Measurements from ENCODE around the gene CD248.
"Not testable (repeated sequence)": the region's sequence is repeated elsewhere in the genome, so short reads cannot be mapped to it uniquely, and the experiment has no call there.

CD248 gene

DNA sequence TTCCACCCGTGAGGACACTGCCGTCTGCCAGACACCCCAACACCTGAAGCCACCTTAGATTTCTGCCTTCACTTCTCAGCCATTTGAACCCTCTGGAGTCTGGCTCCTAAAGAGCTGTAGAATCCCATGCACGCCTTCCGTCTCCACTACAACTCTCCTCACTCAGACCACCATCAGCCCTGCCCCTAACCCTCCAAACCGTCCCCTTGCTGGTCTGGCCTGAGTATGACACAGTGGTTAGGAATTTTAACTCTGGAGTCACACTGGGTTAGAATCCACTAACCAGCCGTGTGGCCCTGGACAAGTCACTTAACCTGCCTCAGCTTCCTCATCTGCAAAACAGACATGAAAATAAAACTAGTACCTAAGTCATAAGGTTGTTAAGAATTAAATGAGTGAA is 35.8 kb downstream of the CD248 start:
- Histone ChIP-seq H3K27ac (ENCODE audit: low read depth, low read length) (no peak overlapping the region), H3K9me3 (ENCODE audit: low read length) (no peaks in the 10 kb centered on the region), H3K4me1 (ENCODE audit: insufficient read depth, low read length) (peaks cover 12% of the 10 kb centered on the region), H3K36me3 (ENCODE audit: insufficient read depth, low read length) (peaks cover 11% of the 10 kb centered on the region), H3K27me3 (ENCODE audit: control insufficient read depth in 1 of 2, insufficient read depth in 2 of 2, low read length in 2 of 2) (no peaks in the 10 kb centered on the region), H3K4me3 (ENCODE audit: low read depth in 1 of 2, low read length in 2 of 2) (no peak overlapping the region), H3K9ac (ENCODE audit: low read length) (no peak overlapping the region)

GRCh38 chr11:66280428-66280827 is 36.4 kb downstream of the CD248 start:
- no peak overlapping the region for H3K4me3 ChIP-seq (ENCODE audit: low read depth in 1 of 2, low read length in 2 of 2)
- no peak overlapping the region for H3K27ac ChIP-seq (ENCODE audit: low read depth, low read length)
- no peaks in the 10 kb centered on the region for H3K27me3 ChIP-seq (ENCODE audit: control insufficient read depth in 1 of 2, insufficient read depth in 2 of 2, low read length in 2 of 2)
- no peaks in the 10 kb centered on the region for H3K9me3 ChIP-seq (ENCODE audit: low read length)
- H3K4me1 ChIP-seq (ENCODE audit: insufficient read depth, low read length): peaks cover 12% of the 10 kb centered on the region
- peaks cover 13% of the 10 kb centered on the region for H3K36me3 ChIP-seq (ENCODE audit: insufficient read depth, low read length)
- no peak overlapping the region for H3K9ac ChIP-seq (ENCODE audit: low read length)

GRCh38 chr11:66279092-66279734 is 37.6 kb downstream of the CD248 start:
- Histone ChIP-seq H3K27ac (ENCODE audit: low read depth, low read length) (no peak overlapping the region), H3K9me3 (ENCODE audit: low read length) (no peaks in the 10 kb centered on the region), H3K9ac (ENCODE audit: low read length) (no peak overlapping the region), H3K4me1 (ENCODE audit: insufficient read depth, low read length) (peaks cover 12% of the 10 kb centered on the region), H3K27me3 (ENCODE audit: control insufficient read depth in 1 of 2, insufficient read depth in 2 of 2, low read length in 2 of 2) (no peaks in the 10 kb centered on the region), H3K4me3 (ENCODE audit: low read depth in 1 of 2, low read length in 2 of 2) (no peak overlapping the region), H3K36me3 (ENCODE audit: insufficient read depth, low read length) (peaks cover 20% of the 10 kb centered on the region)

- H3K4me3 ChIP-seq (ENCODE audit: low read depth in 1 of 2, low read length in 2 of 2): no peak overlapping the region
Measured at GRCh38 chr11:66278363-66279091, 38.3 kb downstream of the CD248 start.

DNA sequence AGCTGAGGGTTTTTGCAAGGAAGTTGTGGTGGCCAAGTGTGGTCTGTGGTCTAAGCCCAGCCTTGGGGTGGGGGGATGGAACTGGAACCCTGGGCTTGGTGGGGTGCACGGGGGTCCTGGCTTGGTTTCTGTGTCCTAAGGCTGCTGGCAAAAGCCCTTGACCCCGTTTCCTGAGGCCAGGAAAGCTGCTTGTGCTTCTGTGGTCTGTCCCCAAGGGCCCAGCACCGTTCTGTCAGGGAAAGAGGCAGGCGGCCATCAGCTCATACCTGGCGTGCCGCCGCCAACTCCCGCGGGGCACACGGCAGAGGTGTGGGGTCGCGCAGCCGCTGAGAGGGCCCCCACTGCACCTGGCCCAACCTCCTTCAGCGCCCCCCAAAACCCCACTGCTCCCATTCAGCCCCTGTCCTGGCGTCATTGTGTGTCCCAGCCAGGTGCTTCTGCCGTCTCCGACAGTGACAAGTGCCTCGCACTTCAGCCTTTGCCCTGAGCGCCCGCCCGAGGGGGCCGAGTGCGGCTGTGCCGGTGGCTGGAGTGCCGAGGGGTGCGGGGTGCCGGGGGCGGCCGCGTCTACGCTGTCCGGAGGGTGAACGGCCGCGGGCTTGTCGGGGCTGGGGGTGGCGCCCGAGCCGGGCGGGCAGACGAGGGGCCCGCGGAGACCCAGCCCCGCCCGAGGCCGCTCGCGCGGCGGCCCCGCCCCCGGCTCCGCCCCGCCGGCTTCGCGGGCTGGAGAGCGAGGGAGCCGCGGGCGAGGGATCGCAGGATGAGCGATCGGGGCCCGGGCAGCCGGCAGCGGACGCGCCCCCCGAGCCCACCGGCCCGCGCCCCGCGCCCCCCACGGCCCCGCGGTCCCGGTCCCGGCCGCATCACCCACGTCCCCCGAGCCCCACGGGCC is 39.1 kb downstream of the CD248 start, which contains the start of gene CNIH2:
Gene CNIH2, plus strand, starts transcription at position 705 of the 892 bp plus-strand sequence. CDS start 282 bp downstream, outside the sequence.
- no peak within 1 kb of the TSS for H3K4me3 ChIP-seq (ENCODE audit: low read depth in 1 of 2, low read length in 2 of 2)
- H3K4me1 ChIP-seq (ENCODE audit: insufficient read depth, low read length): peaks cover 8% of the 10 kb centered on the region
- H3K36me3 ChIP-seq (ENCODE audit: insufficient read depth, low read length): peaks cover 34% of the 10 kb centered on the region
- no peaks in the 10 kb centered on the region for H3K27me3 ChIP-seq (ENCODE audit: control insufficient read depth in 1 of 2, insufficient read depth in 2 of 2, low read length in 2 of 2)
- H3K9ac ChIP-seq (ENCODE audit: low read length): no peak within 1 kb of the TSS
- no peaks in the 10 kb centered on the region for H3K9me3 ChIP-seq (ENCODE audit: low read length)
- H3K27ac ChIP-seq (ENCODE audit: low read depth, low read length): peak within 1 kb of the TSS; percentile 32

More at GRCh38 chr11:66278363-66279091, 38.3 kb downstream of the CD248 start:
- Histone ChIP-seq H3K36me3 (ENCODE audit: insufficient read depth, low read length) (peaks cover 26% of the 10 kb centered on the region), H3K4me1 (ENCODE audit: insufficient read depth, low read length) (peaks cover 12% of the 10 kb centered on the region), H3K27ac (ENCODE audit: low read depth, low read length) (no peak overlapping the region), H3K9me3 (ENCODE audit: low read length) (no peaks in the 10 kb centered on the region), H3K9ac (ENCODE audit: low read length) (no peak overlapping the region), H3K27me3 (ENCODE audit: control insufficient read depth in 1 of 2, insufficient read depth in 2 of 2, low read length in 2 of 2) (no peaks in the 10 kb centered on the region)

- not testable (repeated sequence) for H3K4me3 ChIP-seq (ENCODE audit: low read depth in 1 of 2, low read length in 2 of 2); H3K4me1 ChIP-seq (ENCODE audit: insufficient read depth, low read length)
Measured at GRCh38 chr11:66277064-66277463, 39.8 kb downstream of the CD248 start.

DNA sequence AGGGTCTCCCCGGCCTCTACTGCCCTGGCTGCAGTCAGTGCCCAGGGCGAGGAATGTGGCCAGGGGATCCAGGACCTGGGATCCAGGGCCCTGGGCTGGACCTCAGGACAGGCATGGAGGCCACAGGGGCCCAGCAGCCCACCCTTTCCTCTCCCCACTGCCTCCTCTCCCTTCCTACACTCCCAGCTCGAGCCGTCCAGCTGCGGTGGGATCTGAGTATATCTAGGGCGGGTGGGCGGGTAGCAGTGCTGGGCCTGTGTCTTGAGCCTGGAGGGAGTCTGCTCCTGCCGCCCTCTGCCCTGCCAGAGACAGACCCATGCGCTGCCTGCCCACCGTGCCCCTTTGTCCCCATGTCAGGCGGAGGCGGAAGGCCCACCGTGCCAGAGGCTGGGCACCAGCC is 40.2 kb downstream of the CD248 start:
- H3K27ac ChIP-seq (ENCODE audit: low read depth, low read length); H3K9ac ChIP-seq (ENCODE audit: low read length); H3K4me1 ChIP-seq (ENCODE audit: insufficient read depth, low read length); H3K27me3 ChIP-seq (ENCODE audit: control insufficient read depth in 1 of 2, insufficient read depth in 2 of 2, low read length in 2 of 2); H3K9me3 ChIP-seq (ENCODE audit: low read length); H3K4me3 ChIP-seq (ENCODE audit: low read depth in 1 of 2, low read length in 2 of 2): not testable (repeated sequence)
- H3K36me3 ChIP-seq (ENCODE audit: insufficient read depth, low read length): peaks cover 45% of the 10 kb centered on the region

More at GRCh38 chr11:66277064-66277463, 39.8 kb downstream of the CD248 start:
- H3K9me3 ChIP-seq (ENCODE audit: low read length); H3K27ac ChIP-seq (ENCODE audit: low read depth, low read length); H3K27me3 ChIP-seq (ENCODE audit: control insufficient read depth in 1 of 2, insufficient read depth in 2 of 2, low read length in 2 of 2); H3K9ac ChIP-seq (ENCODE audit: low read length): not testable (repeated sequence)
- H3K36me3 ChIP-seq (ENCODE audit: insufficient read depth, low read length): peaks cover 40% of the 10 kb centered on the region

- H3K4me1 ChIP-seq (ENCODE audit: insufficient read depth, low read length): no peaks in the 10 kb centered on the region
- H3K36me3 ChIP-seq (ENCODE audit: insufficient read depth, low read length): peaks cover 46% of the 10 kb centered on the region
- H3K9me3 ChIP-seq (ENCODE audit: low read length): no peaks in the 10 kb centered on the region
- no peak overlapping the region for H3K4me3 ChIP-seq (ENCODE audit: low read depth in 1 of 2, low read length in 2 of 2)
- H3K27ac ChIP-seq (ENCODE audit: low read depth, low read length): no peak overlapping the region
- no peaks in the 10 kb centered on the region for H3K27me3 ChIP-seq (ENCODE audit: control insufficient read depth in 1 of 2, insufficient read depth in 2 of 2, low read length in 2 of 2)
- no peak overlapping the region for H3K9ac ChIP-seq (ENCODE audit: low read length)
Measured at GRCh38 chr11:66275984-66276612, 40.7 kb downstream of the CD248 start.

DNA sequence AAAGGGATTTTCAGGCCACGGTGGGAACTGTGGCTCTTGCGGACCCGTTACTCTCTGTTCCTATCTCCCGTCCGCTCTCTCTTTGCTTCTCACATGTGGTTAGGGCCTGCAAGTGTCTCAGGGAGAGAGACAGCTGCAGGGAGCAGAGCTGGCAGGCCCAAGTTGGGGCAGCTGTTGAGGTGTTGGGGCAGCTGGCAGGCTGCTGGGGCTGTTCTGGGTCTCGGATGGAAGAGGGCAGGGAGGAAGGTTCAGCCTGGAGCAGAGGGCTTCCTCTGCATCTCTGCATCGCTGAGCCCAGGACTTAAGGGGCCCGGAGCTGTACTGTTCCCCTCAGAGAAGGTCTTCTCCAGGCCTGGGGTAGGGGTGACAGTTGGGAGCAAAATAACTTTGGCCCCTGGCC is 41.4 kb downstream of the CD248 start:
- Histone ChIP-seq H3K4me1 (ENCODE audit: insufficient read depth, low read length) (peaks cover 5% of the 10 kb centered on the region), H3K36me3 (ENCODE audit: insufficient read depth, low read length) (peaks cover 46% of the 10 kb centered on the region), H3K27ac (ENCODE audit: low read depth, low read length) (no peak overlapping the region)

DNA sequence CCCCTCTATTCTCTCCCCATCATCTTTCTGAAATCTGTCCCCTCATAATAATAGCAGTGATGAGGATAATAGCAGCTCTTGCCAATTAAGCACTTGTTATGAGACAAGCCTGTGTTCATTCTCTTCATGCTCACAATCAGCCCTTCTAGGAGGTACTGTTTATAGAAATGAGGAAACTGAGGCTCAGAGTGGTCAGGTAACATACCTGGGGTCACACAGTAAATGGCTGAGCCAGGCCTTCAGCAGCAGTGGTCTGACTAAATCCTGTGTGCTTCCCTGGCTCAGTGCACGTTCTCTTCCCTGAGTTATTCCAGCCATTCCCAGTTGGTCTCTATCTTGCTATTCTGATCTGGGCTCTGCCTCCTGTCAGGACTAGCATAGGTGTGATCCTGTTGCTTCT is 42.6 kb downstream of the CD248 start:
- Histone ChIP-seq H3K27me3 (ENCODE audit: control insufficient read depth in 1 of 2, insufficient read depth in 2 of 2, low read length in 2 of 2) (no peaks in the 10 kb centered on the region), H3K4me1 (ENCODE audit: insufficient read depth, low read length) (peaks cover 17% of the 10 kb centered on the region), H3K9ac (ENCODE audit: low read length) (no peak overlapping the region), H3K4me3 (ENCODE audit: low read depth in 1 of 2, low read length in 2 of 2) (no peak overlapping the region), H3K9me3 (ENCODE audit: low read length) (no peaks in the 10 kb centered on the region), H3K27ac (ENCODE audit: low read depth, low read length) (no peak overlapping the region), H3K36me3 (ENCODE audit: insufficient read depth, low read length) (peaks cover 46% of the 10 kb centered on the region)

More for the DNA sequence above, 41.4 kb downstream of the CD248 start:
- no peak overlapping the region for H3K9ac ChIP-seq (ENCODE audit: low read length)
- no peaks in the 10 kb centered on the region for H3K27me3 ChIP-seq (ENCODE audit: control insufficient read depth in 1 of 2, insufficient read depth in 2 of 2, low read length in 2 of 2)
- no peak overlapping the region for H3K4me3 ChIP-seq (ENCODE audit: low read depth in 1 of 2, low read length in 2 of 2)
- no peaks in the 10 kb centered on the region for H3K9me3 ChIP-seq (ENCODE audit: low read length)

DNA sequence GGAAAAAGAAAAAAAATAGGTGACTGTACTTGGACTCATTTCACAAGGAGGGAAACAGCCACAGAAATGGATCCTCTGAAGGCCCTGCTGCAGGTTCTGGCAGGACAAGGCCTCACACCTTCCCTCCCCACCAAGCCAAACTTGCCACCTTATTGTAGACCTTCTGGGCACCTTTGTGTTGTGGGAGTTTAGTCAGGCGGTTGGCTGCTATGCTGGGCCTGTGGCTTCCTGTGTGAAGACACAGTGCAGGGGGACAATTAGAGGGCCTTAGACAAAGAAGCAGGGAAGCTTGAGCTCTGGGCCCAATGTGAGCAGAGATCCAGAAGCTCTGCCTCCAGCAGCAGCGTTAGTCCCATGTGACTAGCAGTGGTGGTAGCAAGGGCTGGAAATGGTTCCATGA is 44.2 kb downstream of the CD248 start:
- no peak overlapping the region for H3K9ac ChIP-seq (ENCODE audit: low read length)
- peaks cover 17% of the 10 kb centered on the region for H3K4me1 ChIP-seq (ENCODE audit: insufficient read depth, low read length)
- no peak overlapping the region for H3K4me3 ChIP-seq (ENCODE audit: low read depth in 1 of 2, low read length in 2 of 2)
- H3K36me3 ChIP-seq (ENCODE audit: insufficient read depth, low read length): peaks cover 46% of the 10 kb centered on the region
- no peak overlapping the region for H3K27ac ChIP-seq (ENCODE audit: low read depth, low read length)
- H3K9me3 ChIP-seq (ENCODE audit: low read length): no peaks in the 10 kb centered on the region
- no peaks in the 10 kb centered on the region for H3K27me3 ChIP-seq (ENCODE audit: control insufficient read depth in 1 of 2, insufficient read depth in 2 of 2, low read length in 2 of 2)

Data from muscle layer of colon (tissue), 2 donors.